IMR-90 (cell line): Measurements from ENCODE around the gene VPS25. TPM values are rescaled to one million over a fixed set of nuclear protein-coding genes. Genes with fewer than 3 reads are reported as not detected.
A peak's percentile ranks its signal among the peaks of the same experiment; 100 is the strongest.

Experiments used
- ATAC-seq: fragments of 200-7000 bp; cut with Tn5 transposase; 2 replicates; pipeline ENCODE4 v1.9.1; 2020; ENCODE audit warnings: low read depth, mild to moderate bottlenecking, moderate library complexity
- BruUV-seq: library from RNA; stranded (reverse); fragments of 400-500 nt; replicated peaks from 2 replicates; lab custom pipeline; 2021; lab: Mats Ljungman, UMichigan
- CTCF ChIA-PET: fragments of 300-600 bp; formaldehyde crosslinking; extraction: SDS; loops from one replicate; lab custom pipeline; 2021; ENCODE audit warnings: antibody characterized with exemption; lab: Yijun Ruan, JAX
- POLR2A ChIA-PET: fragments of 300-600 bp; sonication (Branson Sonifier 250); formaldehyde crosslinking; loops from one replicate; lab custom pipeline; 2022; ENCODE audit warnings: antibody characterized with exemption; ENCODE audit not compliant: unreplicated experiment; lab: Charles Lee
- DNase-seq: peaks from one replicate; pipeline ENCODE4 v3.0.0; 2013
- H2AFZ ChIP-seq: replicated peaks from 2 replicates; pipeline ENCODE3; 2013; ENCODE audit warnings: low read length, mild to moderate bottlenecking; ENCODE audit not compliant: poor library complexity
- H2AK5ac ChIP-seq: 2 replicates; pipeline ENCODE4 v1.6.1; 2013; ENCODE audit warnings: low read depth, low read length, inconsistent platforms
- H2AK9ac ChIP-seq: replicated peaks from 2 replicates; pipeline ENCODE3; 2013; ENCODE audit warnings: mild to moderate bottlenecking, low read depth, low read length, moderate library complexity; ENCODE audit not compliant: poor library complexity
- H2BK120ac ChIP-seq: 2 replicates; pipeline ENCODE4 v1.6.1; 2013; ENCODE audit warnings: low read depth, low read length, inconsistent platforms
- H2BK15ac ChIP-seq: 3 replicates; pipeline ENCODE4 v1.6.1; 2013; ENCODE audit warnings: low read depth, low read length, inconsistent platforms
- H2BK20ac ChIP-seq: 2 replicates; pipeline ENCODE4 v1.6.1; 2013; ENCODE audit warnings: low read depth, mild to moderate bottlenecking, inconsistent platforms, low read length, moderate library complexity
- H2BK5ac ChIP-seq: 2 replicates; pipeline ENCODE4 v1.6.1; 2013; ENCODE audit warnings: mild to moderate bottlenecking, low read depth, low read length, inconsistent platforms; ENCODE audit not compliant: poor library complexity, severe bottlenecking
- H3K14ac ChIP-seq: replicated peaks from 2 replicates; pipeline ENCODE4 v1.6.1; 2013; ENCODE audit warnings: low read depth, low read length, inconsistent platforms
- H3K18ac ChIP-seq: 2 replicates; pipeline ENCODE4 v1.6.1; 2013; ENCODE audit warnings: low read depth, low read length, control low read depth
- H3K23ac ChIP-seq: 2 replicates; pipeline ENCODE4 v1.6.1; 2013; ENCODE audit warnings: low read depth, low read length, inconsistent platforms
- H3K27ac ChIP-seq: 2 replicates; pipeline ENCODE4 v1.5.1; 2013; ENCODE audit warnings: mild to moderate bottlenecking, control low read depth, low read length; ENCODE audit not compliant: insufficient read depth
- H3K27me3 ChIP-seq: 2 replicates; pipeline ENCODE4 v1.6.1; 2013; ENCODE audit warnings: low read length; ENCODE audit not compliant: control insufficient read depth, insufficient read depth
- H3K36me3 ChIP-seq: 2 replicates; pipeline ENCODE4 v1.6.1; 2013; ENCODE audit warnings: low read length, mixed read lengths; ENCODE audit not compliant: control insufficient read depth, insufficient read depth
- H3K4ac ChIP-seq: 2 replicates; pipeline ENCODE4 v1.6.1; 2013; ENCODE audit warnings: low read depth, low read length, inconsistent platforms
- H3K4me1 ChIP-seq: 2 replicates; pipeline ENCODE4 v1.6.1; 2013; ENCODE audit warnings: low read length, mixed read lengths; ENCODE audit not compliant: control insufficient read depth, insufficient read depth
- H3K4me2 ChIP-seq: 2 replicates; pipeline ENCODE4 v1.6.1; 2013; ENCODE audit warnings: low read depth, mild to moderate bottlenecking, control low read depth, low read length, moderate library complexity
- H3K4me3 ChIP-seq: 2 replicates; pipeline ENCODE4 v1.5.1; 2013; ENCODE audit warnings: low read depth, mild to moderate bottlenecking, control low read depth, low read length, moderate library complexity; ENCODE audit not compliant: insufficient read depth
- H3K56ac ChIP-seq: 2 replicates; pipeline ENCODE4 v1.6.1; 2013; ENCODE audit warnings: low read length, inconsistent platforms; ENCODE audit not compliant: insufficient read depth; ENCODE audit errors: extremely low read depth
- H3K79me1 ChIP-seq, 2 experiments: 2 replicates each; pipeline ENCODE4 v1.6.1; 2013; ENCODE audit warnings: low read length in 2 of 2, inconsistent platforms in 1 of 2, low read depth in 1 of 2
- H3K9ac ChIP-seq: 2 replicates; pipeline ENCODE4 v1.6.1; 2013; ENCODE audit warnings: low read depth, low read length, control low read depth
- H3K9me1 ChIP-seq: 2 replicates; pipeline ENCODE4 v1.6.1; 2013; ENCODE audit warnings: low read length, inconsistent platforms; ENCODE audit not compliant: insufficient read depth
- H3K9me3 ChIP-seq: 2 replicates; pipeline ENCODE4 v1.6.1; 2013; ENCODE audit warnings: low read length; ENCODE audit not compliant: control insufficient read depth, insufficient read depth
- H4K20me1 ChIP-seq: 2 replicates; pipeline ENCODE4 v1.6.1; 2013; ENCODE audit warnings: low read length, inconsistent platforms; ENCODE audit not compliant: insufficient read depth
- H4K5ac ChIP-seq: 2 replicates; pipeline ENCODE4 v1.6.1; 2013; ENCODE audit warnings: mild to moderate bottlenecking, low read depth, low read length, control low read depth
- H4K8ac ChIP-seq, 2 experiments: 2 replicates each; pipeline ENCODE4 v1.6.1; 2013; ENCODE audit warnings: low read depth in 2 of 2, low read length in 2 of 2, control low read depth in 1 of 2, inconsistent platforms in 1 of 2
- H4K91ac ChIP-seq: 2 replicates; pipeline ENCODE4 v1.6.1; 2013; ENCODE audit warnings: low read depth, low read length, inconsistent platforms; ENCODE audit not compliant: insufficient read depth
- BHLHE40 ChIP-seq: fragments of 150-350 bp; IDR thresholded peaks from 2 replicates; pipeline ENCODE4 v1.6.1; 2016; ENCODE audit warnings: mild to moderate bottlenecking, low read depth, low read length
- CHD1 ChIP-seq: IDR thresholded peaks from 2 replicates; pipeline ENCODE4 v1.6.1; 2012; ENCODE audit warnings: low read depth, low read length, improper control_type of control experiment
- CTCF ChIP-seq: conservative IDR thresholded peaks from 2 replicates; pipeline ENCODE4 v1.5.1; 2012; ENCODE audit warnings: mild to moderate bottlenecking, low read depth, low read length, improper control_type of control experiment
- MAFK ChIP-seq: IDR thresholded peaks from 2 replicates; pipeline ENCODE4 v1.6.1; 2012; ENCODE audit warnings: low read depth, low read length, improper control_type of control experiment
- MAZ ChIP-seq: IDR thresholded peaks from 2 replicates; pipeline ENCODE4 v1.6.1; 2012; ENCODE audit warnings: low read depth, mild to moderate bottlenecking, low read length, improper control_type of control experiment, moderate library complexity, borderline replicate concordance
- MXI1 ChIP-seq: IDR thresholded peaks from 2 replicates; pipeline ENCODE4 v1.6.1; 2012; ENCODE audit warnings: low read depth, mild to moderate bottlenecking, low read length, moderate library complexity, borderline replicate concordance
- NFE2L2 ChIP-seq: fragments of 150-350 bp; IDR thresholded peaks from 2 replicates; pipeline ENCODE4 v1.6.1; 2016; ENCODE audit warnings: low read depth, mild to moderate bottlenecking, low read length
- POLR2A ChIP-seq: IDR thresholded peaks from 2 replicates; pipeline ENCODE4 v1.6.1; 2012; ENCODE audit warnings: mild to moderate bottlenecking, low read depth, low read length
- RAD21 ChIP-seq: IDR thresholded peaks from 2 replicates; pipeline ENCODE4 v1.6.1; 2012; ENCODE audit warnings: low read length, improper control_type of control experiment
- RFX5 ChIP-seq: IDR thresholded peaks from 2 replicates; pipeline ENCODE4 v1.8.0; 2012; ENCODE audit warnings: low read depth, mild to moderate bottlenecking, low read length, moderate library complexity
- SMC3 ChIP-seq: fragments of 150-350 bp; IDR thresholded peaks from 2 replicates; pipeline ENCODE4 v1.6.1; 2016; ENCODE audit warnings: low read depth, mild to moderate bottlenecking, antibody characterized with exemption, low read length, moderate library complexity
- USF2 ChIP-seq: fragments of 150-350 bp; IDR thresholded peaks from 2 replicates; pipeline ENCODE4 v1.6.1; 2017; ENCODE audit warnings: mild to moderate bottlenecking, antibody characterized with exemption, low read length, low read depth
- WGBS, 2 experiments: methylation state at CpG; one replicate each; pipeline versions ENCODE4 v1.1.5 to v1.1.7; 2013; ENCODE audit warnings: missing lambda C conversion rate in 2 of 2; ENCODE audit not compliant: insufficient read length in 1 of 2; ENCODE audit errors: extremely low coverage in 2 of 2; 5-methylcytosine and 5-hydroxymethylcytosine counted together
- dilution Hi-C: fragments of 300-500 bp; cut with HindIII; formaldehyde crosslinking; loops from one replicate; pipeline ENCODE4 v1.14.3; 2018; ENCODE audit warnings: low sequenced_read_pairs; ENCODE audit not compliant: unreplicated experiment
- in situ Hi-C: fragments of 300-500 bp; cut with MboI; formaldehyde crosslinking; loops from 3 replicates; pipeline ENCODE4 v1.14.3; 2019; ENCODE audit warnings: low sequenced_read_pairs, inconsistent platforms, mixed read lengths
- intact Hi-C: fragments of 100-400 bp; cut with micrococcal nuclease; formaldehyde crosslinking; loops from 2 replicates; pipeline ENCODE4 v1.10.0; 2022
- polyA plus RNA-seq, 3 experiments: library from polyadenylated mRNA; depleted of rRNA; stranded (reverse); fragments of >200 nt; gene quantifications; 2 replicates each; pipeline ENCODE4 v1.2.3, GENCODE V29; 2012; ENCODE audit warnings: low replicate concordance in 1 of 3
- total RNA-seq: library from RNA; depleted of rRNA; stranded (reverse); fragments of >200 nt; gene quantifications from 2 replicates; pipeline ENCODE4 v1.2.3, GENCODE V29; 2012
- TF ChIP-seq, protein P1 (sequence below): fragments of 150-350 bp; IDR thresholded peaks from 2 replicates; pipeline ENCODE4 v1.6.1; 2016; ENCODE audit warnings: low read depth, mild to moderate bottlenecking, low read length, moderate library complexity, borderline replicate concordance

VPS25 gene
- total and polyA plus RNA-seq, 2 of the 4 experiments (the other 2 are of a cell fraction) = 71.3 to 130 TPM

DNA sequence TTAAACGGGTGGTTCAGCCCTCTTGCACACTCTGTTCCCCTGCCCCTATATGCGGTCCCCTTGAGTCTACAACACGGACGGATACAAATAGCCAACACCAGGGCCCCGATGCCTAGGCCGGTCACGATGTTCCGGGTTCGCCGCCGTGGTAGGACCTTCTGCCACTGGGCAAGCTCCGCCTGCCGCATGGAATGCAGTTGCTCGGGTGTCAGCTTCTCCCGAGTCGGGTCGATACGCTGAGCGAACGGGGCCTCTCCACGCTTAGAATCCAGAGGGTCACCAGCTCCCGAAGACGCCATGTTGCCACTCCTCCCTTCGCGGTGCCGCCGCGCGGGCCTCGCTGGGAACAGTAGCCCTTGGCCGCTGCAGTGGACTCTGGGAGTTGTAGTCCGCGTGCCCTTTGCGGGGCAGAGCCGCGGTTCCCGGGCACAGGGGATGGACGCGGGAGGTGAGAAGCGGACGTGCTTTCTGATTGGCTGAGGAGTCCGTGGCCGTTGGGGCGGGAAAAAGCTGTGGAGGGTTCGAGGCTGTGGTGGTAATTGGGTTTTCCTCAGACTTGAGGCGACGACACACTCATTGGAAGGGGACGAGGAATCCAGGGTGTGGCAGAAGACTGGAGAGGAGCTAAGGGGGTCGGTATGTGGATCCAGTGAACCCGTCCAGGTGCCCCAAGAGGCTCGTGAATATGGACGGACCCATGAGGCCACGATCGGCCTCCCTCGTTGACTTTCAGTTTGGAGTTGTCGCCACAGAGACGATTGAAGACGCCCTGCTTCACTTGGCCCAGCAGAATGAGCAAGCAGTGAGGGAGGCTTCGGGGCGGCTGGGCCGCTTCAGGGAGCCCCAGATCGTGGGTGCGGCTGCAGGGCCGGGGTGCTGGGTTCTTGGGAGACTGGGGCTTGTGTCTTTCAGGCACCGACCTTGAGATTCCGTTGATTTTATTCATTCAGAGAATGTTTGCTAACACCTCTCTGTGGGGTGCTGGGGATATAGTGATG is 25.4 kb downstream of the VPS25 start, which contains the start of the genes CNTD1 and COA3:
Gene CNTD1 (plus strand): TSS at position 479 of the 998 bp plus-strand sequence. CDS start 207 bp downstream, at position 686.
Gene COA3 (minus strand): TSS at position 322 of the 998 bp plus-strand sequence. CDS start 23 bp downstream, at position 299.
- peak within 1 kb of the TSS; percentile 74; the same call in 1 of the 2 replicates for H2AK5ac ChIP-seq
- peaks cover 20 to 39% of the 10 kb centered on the region in 2 experiments for H3K79me1 ChIP-seq
- H3K9me3 ChIP-seq = no peaks in the 10 kb centered on the region
- peak within 1 kb of the TSS; percentile 97 for H2AFZ ChIP-seq
- WGBS, 2 experiments = 13% methylated on average over 42 of the region's 66 CpGs; no CpG with 5 or more reads in 1 of the 2 experiments
- peak within 1 kb of the TSS; percentile 96 for H2AK9ac ChIP-seq
- peaks cover 4% of the 10 kb centered on the region; the same call in 1 of the 2 replicates for H3K36me3 ChIP-seq
- intact Hi-C loops (no loop called here), dilution Hi-C loops (no loop called here), in situ Hi-C loops (no loop called here)
- peak within 1 kb of the TSS; percentile 82 for H2BK120ac ChIP-seq
- 0 out of 2 replicates have a peak within 1 kb of the TSS, but pooled peaks have one; percentile 29 for H2BK20ac ChIP-seq
- H4K20me1 ChIP-seq = no peaks in the 10 kb centered on the region
- H3K27me3 ChIP-seq = no peaks in the 10 kb centered on the region
- DNase-seq = peak; percentile 80
- peaks cover 10% of the 10 kb centered on the region for H3K4me1 ChIP-seq
- H3K18ac ChIP-seq = peak within 1 kb of the TSS; percentile 33
- peak within 1 kb of the TSS; percentile 88 for H4K91ac ChIP-seq
- H3K4me2 ChIP-seq = peak within 1 kb of the TSS; percentile 98
- peak within 1 kb of the TSS; percentile 93 for H3K9ac ChIP-seq
- CTCF ChIA-PET = no interaction called here
- ATAC-seq = peak; percentile 99
- peak within 1 kb of the TSS; percentile 98 for H3K14ac ChIP-seq
- no TSS peak for BruUV-seq
- peak within 1 kb of the TSS; percentile 85 for H3K27ac ChIP-seq
- peak within 1 kb of the TSS; percentile 45 to 98 for H4K8ac ChIP-seq
- peaks cover 19% of the 10 kb centered on the region for H3K9me1 ChIP-seq
- H3K4ac ChIP-seq = peak within 1 kb of the TSS; percentile 96
- peak within 1 kb of the TSS; percentile 79 for H2BK5ac ChIP-seq
- H2BK15ac ChIP-seq = peak within 1 kb of the TSS; percentile 58; the same call in 1 of the 3 replicates
- peak within 1 kb of the TSS; percentile 89 for H3K56ac ChIP-seq
- peak within 1 kb of the TSS; percentile 64 for H3K4me3 ChIP-seq
- H4K5ac ChIP-seq = peak within 1 kb of the TSS; percentile 79
- peak within 1 kb of the TSS; percentile 78 for H3K23ac ChIP-seq
- POLR2A ChIA-PET = no interaction called here
- TF ChIP-seq MXI1 (peak; percentile 85), RFX5 (no peak), CTCF (peak; percentile 16; the same call in 1 of the 2 replicates), RAD21 (no peak), MAFK (no peak), SMC3 (no peak), USF2 (no peak), BHLHE40 (no peak; the same call in 1 of the 2 replicates), CHD1 (no peak), POLR2A (no peak), MAZ (peak; percentile 18; the same call in 1 of the 2 replicates), NFE2L2 (no peak)
- TF ChIP-seq, protein P1, sequence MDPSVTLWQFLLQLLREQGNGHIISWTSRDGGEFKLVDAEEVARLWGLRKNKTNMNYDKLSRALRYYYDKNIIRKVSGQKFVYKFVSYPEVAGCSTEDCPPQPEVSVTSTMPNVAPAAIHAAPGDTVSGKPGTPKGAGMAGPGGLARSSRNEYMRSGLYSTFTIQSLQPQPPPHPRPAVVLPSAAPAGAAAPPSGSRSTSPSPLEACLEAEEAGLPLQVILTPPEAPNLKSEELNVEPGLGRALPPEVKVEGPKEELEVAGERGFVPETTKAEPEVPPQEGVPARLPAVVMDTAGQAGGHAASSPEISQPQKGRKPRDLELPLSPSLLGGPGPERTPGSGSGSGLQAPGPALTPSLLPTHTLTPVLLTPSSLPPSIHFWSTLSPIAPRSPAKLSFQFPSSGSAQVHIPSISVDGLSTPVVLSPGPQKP = no peak
